A549 treated with AZD9567 at 1 μM for 4 hours (cell line): ENCODE measurements around the gene KRTAP4-6. TPM values are rescaled to one million over a fixed set of nuclear protein-coding genes. Genes with fewer than 3 reads are reported as not detected.

Experiments used
- total RNA-seq: library from RNA; stranded (reverse); fragments of 200-300 nt; extraction: Qiagen RNA extraction; gene quantifications from 5 replicates; pipeline ENCODE4 v1.2.3, GENCODE V29; 2022; ENCODE audit not compliant: insufficient read depth

The KRTAP4-6 gene
- not detected in 5 replicates for total RNA-seq

DNA sequence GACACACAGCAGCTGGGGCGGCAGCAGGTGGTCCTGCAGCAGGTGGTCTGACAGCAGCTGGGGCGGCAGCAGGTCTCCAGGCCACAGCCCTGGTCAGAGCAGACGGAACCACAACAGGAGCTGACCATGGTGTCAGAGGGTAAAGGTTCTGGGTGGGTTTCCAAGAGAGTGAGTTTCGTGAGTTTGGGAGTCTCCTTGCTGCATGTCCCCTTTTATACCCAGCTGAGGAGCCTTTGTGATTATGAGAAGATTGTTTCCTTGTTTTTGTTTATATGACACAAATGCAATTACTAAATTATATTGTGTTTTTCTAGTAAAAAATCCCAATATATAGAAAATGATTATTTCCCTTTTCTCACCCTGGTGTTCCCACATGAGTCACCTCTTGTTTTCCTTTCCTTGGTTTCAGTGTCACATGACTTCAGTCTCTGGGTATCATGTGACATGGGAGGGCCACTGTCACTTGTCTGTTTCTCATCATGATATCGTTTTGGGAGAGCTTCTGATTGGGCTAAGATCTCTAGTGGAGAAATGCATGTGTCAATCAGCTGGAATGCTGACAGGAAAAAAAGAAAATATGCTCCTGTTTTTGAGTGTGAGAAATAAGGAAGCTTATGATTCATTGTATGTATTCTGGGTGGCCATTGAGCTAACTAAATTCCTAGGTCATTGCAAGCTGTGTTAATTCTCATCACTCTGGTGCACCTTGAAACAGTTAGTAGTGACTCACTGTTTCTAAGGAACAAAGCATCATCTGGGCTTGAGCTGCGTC lies at the start of gene KRTAP4-6:
Gene KRTAP4-6 (minus strand): TSS at position 185 of the 772 bp plus-strand sequence. CDS start 57 bp downstream, at position 128.

DNA sequence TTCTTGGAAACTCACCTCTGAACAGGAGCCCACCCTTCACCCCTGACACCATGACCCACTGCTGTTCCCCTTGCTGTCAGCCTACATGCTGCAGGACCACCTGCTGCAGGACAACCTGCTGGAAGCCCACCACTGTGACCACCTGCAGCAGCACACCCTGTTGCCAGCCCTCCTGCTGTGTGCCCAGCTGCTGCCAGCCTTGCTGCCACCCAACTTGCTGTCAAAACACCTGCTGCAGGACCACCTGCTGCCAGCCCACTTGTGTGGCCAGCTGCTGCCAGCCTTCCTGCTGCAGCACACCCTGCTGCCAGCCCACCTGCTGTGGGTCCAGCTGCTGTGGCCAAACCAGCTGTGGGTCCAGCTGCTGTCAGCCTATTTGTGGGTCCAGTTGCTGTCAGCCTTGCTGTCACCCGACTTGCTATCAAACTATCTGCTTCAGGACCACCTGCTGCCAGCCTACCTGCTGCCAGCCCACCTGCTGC lies 49.5 kb upstream of the KRTAP4-6 start, which contains the start of gene KRTAP9-1:
Gene KRTAP9-1 (plus strand): TSS at position 51 of the 482 bp plus-strand sequence. CDS start 0 bp downstream, at position 51.

DNA sequence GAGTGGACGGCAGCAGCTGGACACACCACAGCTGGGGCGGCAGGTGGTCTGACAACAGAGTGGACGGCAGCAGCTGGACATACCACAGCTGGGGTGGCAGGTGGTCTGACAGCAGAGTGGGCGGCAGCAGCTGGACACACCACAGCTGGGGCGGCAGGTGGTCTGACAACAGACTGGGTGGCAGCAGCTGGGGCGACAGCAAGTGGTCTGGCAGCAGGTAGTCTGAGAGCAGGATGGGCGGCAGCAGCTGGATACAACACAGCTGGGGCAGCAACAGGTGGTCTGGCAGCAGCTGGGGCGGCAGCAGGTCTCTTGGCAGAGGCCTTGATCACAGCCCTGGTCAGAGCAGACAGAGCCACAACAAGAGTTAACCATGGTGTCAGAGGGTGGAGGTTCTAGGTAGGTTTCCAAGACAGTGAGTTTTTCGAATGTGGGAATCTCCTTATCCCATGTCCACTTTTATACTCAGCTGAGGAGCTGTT lies 44.2 kb upstream of the KRTAP4-6 start, which contains the start of gene KRTAP4-1:
Gene KRTAP4-1 (minus strand): TSS at position 432 of the 482 bp plus-strand sequence. CDS start 57 bp downstream, at position 375.

GRCh38 chr17:41177727-41178271 lies 37.5 kb upstream of the KRTAP4-6 start, which contains the start of gene KRTAP4-2:
KRTAP4-2 (minus strand) TSS chr17:41178221; CDS start chr17:41178164, 57 bp downstream.

GRCh38 chr17:41168121-41168520 lies 27.8 kb upstream of the KRTAP4-6 start, which contains the start of gene KRTAP4-3:
KRTAP4-3 (minus strand) TSS chr17:41168221; CDS start chr17:41168172, 49 bp downstream.

DNA sequence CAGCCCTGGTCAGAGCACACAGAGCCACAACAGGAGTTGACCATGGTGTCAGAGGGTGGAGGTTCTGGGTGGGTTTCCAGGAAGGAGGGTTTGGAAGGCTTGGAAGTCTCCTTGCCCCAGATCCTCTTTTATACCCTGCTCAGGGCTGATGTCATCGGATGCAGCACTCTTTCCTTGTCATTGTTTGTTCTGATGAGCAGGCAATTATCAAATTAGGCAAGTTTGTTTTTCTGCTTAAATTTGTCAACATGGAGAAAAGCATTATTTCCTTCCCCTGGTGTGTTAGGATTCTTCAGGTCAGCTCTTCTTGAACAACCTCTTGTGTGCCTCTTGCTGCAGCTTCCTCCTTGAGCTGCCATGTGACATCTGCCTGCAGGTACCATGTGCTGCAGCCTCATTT lies 20.3 kb upstream of the KRTAP4-6 start, which contains the start of gene KRTAP4-4:
Gene KRTAP4-4 (minus strand): TSS at position 101 of the 400 bp plus-strand sequence. CDS start 57 bp downstream, at position 44.

GRCh38 chr17:41149652-41149985 lies 9.3 kb upstream of the KRTAP4-6 start, which contains the start of gene KRTAP4-5:
KRTAP4-5 (minus strand) TSS chr17:41149825; CDS start chr17:41149767, 58 bp downstream.

GRCh38 chr17:41123991-41124371 lies 16.4 kb downstream of the KRTAP4-6 start, which contains the start of gene KRTAP4-12:
KRTAP4-12 (minus strand) TSS chr17:41124182; CDS start chr17:41124122, 60 bp downstream.

GRCh38 chr17:41117846-41118386 lies 22.4 kb downstream of the KRTAP4-6 start, which contains the start of gene KRTAP4-11:
KRTAP4-11 (minus strand) TSS chr17:41118373; CDS start chr17:41118315, 58 bp downstream.

GRCh38 chr17:41105347-41105746 lies 35.0 kb downstream of the KRTAP4-6 start, which contains the start of gene KRTAP4-9:
KRTAP4-9 (plus strand) TSS chr17:41105389; CDS start chr17:41105389, 0 bp downstream.

DNA sequence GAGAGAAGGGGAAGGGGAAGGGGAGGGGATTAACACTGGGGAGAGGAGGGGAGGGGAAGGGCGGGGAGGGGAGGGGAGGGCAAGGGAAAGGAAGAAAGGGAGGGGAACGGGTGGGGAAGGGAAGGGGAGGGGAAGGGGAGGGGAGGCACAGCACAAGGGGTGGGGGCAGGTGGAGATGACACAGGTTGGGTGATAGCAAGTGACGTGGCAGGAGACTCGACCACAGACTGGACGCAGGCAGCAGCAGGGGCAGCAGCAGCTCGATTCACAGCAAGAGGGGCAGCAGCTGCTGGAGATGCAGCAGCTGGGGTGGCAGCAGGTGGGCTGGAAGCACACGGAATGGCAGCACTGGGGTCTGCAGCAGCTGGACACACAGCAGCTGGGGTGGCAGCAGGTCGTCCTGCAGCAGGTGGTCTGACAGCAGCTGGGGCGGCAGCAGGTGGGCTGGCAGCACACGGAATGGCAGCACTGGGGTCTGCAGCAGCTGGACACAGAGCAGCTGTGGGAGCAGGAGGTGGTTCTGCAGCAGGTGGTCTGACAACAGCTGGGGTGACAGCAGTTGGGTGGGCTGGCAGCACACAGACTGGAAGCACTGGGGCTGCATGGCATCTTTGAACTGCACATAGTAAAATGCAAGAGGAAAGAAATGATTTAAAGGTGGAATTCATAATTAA lies 38.6 kb downstream of the KRTAP4-6 start, which contains the start of gene KRTAP4-16:
Gene KRTAP4-16 (minus strand): TSS at position 624 of the 674 bp plus-strand sequence. CDS start 0 bp downstream, at position 624.

DNA sequence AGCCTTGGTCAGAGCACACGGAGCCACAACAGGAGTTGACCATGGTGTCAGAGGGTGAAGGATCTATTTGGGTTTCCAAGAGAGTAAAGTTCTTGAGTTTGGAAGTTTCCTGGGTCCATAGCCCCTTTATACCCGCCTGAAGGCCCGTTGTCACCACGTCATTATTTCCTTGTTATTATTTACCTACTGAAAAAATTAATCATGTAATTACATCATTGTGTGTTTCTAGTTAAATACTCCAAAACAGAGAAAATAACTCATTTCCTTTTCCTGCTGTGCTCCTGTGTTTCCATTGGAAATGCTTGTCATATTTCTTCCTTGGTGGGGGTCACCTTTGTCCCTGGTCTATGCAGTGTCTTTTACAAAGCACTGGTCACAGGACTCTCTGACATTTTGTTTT lies 42.3 kb downstream of the KRTAP4-6 start, which contains the start of gene KRTAP4-8:
Gene KRTAP4-8 (minus strand): TSS at position 101 of the 400 bp plus-strand sequence. CDS start 58 bp downstream, at position 43.

Other genes with a start within 250 kb of the KRTAP4-6 start
- 0.07 to 0.26 TPM (median 0.07 TPM) in 3 of 5 replicates, not detected in the others for gene KRT23, start 202.9 kb downstream of the KRTAP4-6 start, total RNA-seq
- gene KRT39, start 173.6 kb downstream of the KRTAP4-6 start, total RNA-seq = not detected in 5 replicates
- gene KRT40, start 156.2 kb downstream of the KRTAP4-6 start, total RNA-seq = not detected in 5 replicates
- gene KRTAP3-3, start 146.4 kb downstream of the KRTAP4-6 start, total RNA-seq = not detected in 5 replicates
- gene KRTAP3-2, start 140.6 kb downstream of the KRTAP4-6 start, total RNA-seq = 0.16 to 3.6 TPM (median 0.25 TPM) in 5 replicates
- not detected in 5 replicates for gene KRTAP3-1, start 131.4 kb downstream of the KRTAP4-6 start, total RNA-seq
- gene KRTAP1-5, start 113.3 kb downstream of the KRTAP4-6 start, total RNA-seq = not detected in 5 replicates
- gene KRTAP1-4, start 110.3 kb downstream of the KRTAP4-6 start, total RNA-seq = not detected in 5 replicates
- gene KRTAP1-3, start 105.7 kb downstream of the KRTAP4-6 start, total RNA-seq = not detected in 5 replicates
- gene KRTAP1-1, start 99.1 kb downstream of the KRTAP4-6 start, total RNA-seq = not detected in 5 replicates
- gene KRTAP2-1, start 93.2 kb downstream of the KRTAP4-6 start, total RNA-seq = not detected in 5 replicates
- not detected in 5 replicates for gene KRTAP2-2, start 85.3 kb downstream of the KRTAP4-6 start, total RNA-seq
- 0.09 to 0.19 TPM (median 0.17 TPM) in 4 of 5 replicates, not detected in the other for gene KRTAP2-3, start 80.4 kb downstream of the KRTAP4-6 start, total RNA-seq
- not detected in 5 replicates for gene KRTAP2-4, start 74.7 kb downstream of the KRTAP4-6 start, total RNA-seq
- not detected in 5 replicates for gene KRTAP4-7, start 56.4 kb downstream of the KRTAP4-6 start, total RNA-seq
- not detected in 5 replicates for gene KRTAP4-8, start 42.4 kb downstream of the KRTAP4-6 start, total RNA-seq
- not detected in 5 replicates for gene KRTAP4-16, start 38.3 kb downstream of the KRTAP4-6 start, total RNA-seq
- not detected in 5 replicates for gene KRTAP4-9, start 35.2 kb downstream of the KRTAP4-6 start, total RNA-seq
- gene KRTAP4-11, start 22.2 kb downstream of the KRTAP4-6 start, total RNA-seq = not detected in 5 replicates
- gene KRTAP4-12, start 16.4 kb downstream of the KRTAP4-6 start, total RNA-seq = not detected in 5 replicates
- gene KRTAP4-5, start 9.3 kb upstream of the KRTAP4-6 start, total RNA-seq = not detected in 5 replicates
- 0.07 TPM in 1 of 5 replicates, not detected in the others for gene KRTAP4-4, start 20.2 kb upstream of the KRTAP4-6 start, total RNA-seq
- not detected in 5 replicates for gene KRTAP4-3, start 27.7 kb upstream of the KRTAP4-6 start, total RNA-seq
- not detected in 5 replicates for gene KRTAP4-2, start 37.7 kb upstream of the KRTAP4-6 start, total RNA-seq
- not detected in 5 replicates for gene KRTAP4-1, start 44.4 kb upstream of the KRTAP4-6 start, total RNA-seq
- not detected in 5 replicates for gene KRTAP9-1, start 49.3 kb upstream of the KRTAP4-6 start, total RNA-seq
- gene KRTAP9-2, start 86.1 kb upstream of the KRTAP4-6 start, total RNA-seq = not detected in 5 replicates
- gene KRTAP9-3, start 91.9 kb upstream of the KRTAP4-6 start, total RNA-seq = not detected in 5 replicates
- gene KRTAP9-8, start 97.5 kb upstream of the KRTAP4-6 start, total RNA-seq = not detected in 5 replicates
- not detected in 5 replicates for gene KRTAP9-4, start 109.1 kb upstream of the KRTAP4-6 start, total RNA-seq
- gene KRTAP9-9, start 114.8 kb upstream of the KRTAP4-6 start, total RNA-seq = not detected in 5 replicates
- gene KRTAP9-6, start 124.8 kb upstream of the KRTAP4-6 start, total RNA-seq = not detected in 5 replicates
- gene KRTAP9-7, start 135.2 kb upstream of the KRTAP4-6 start, total RNA-seq = not detected in 5 replicates
- not detected in 5 replicates for gene KRTAP29-1, start 162.3 kb upstream of the KRTAP4-6 start, total RNA-seq
- not detected in 5 replicates for gene KRTAP16-1, start 168.8 kb upstream of the KRTAP4-6 start, total RNA-seq
- gene KRTAP17-1, start 175.2 kb upstream of the KRTAP4-6 start, total RNA-seq = not detected in 5 replicates
- gene KRT33A, start 210.3 kb upstream of the KRTAP4-6 start, total RNA-seq = not detected in 5 replicates
- gene KRT33B, start 229.3 kb upstream of the KRTAP4-6 start, total RNA-seq = not detected in 5 replicates
- gene KRT34, start 241.8 kb upstream of the KRTAP4-6 start, total RNA-seq = 0.21 to 1.2 TPM (median 0.29 TPM) in 5 replicates